ENCODE results near the gene IFNGR2.

DNA sequence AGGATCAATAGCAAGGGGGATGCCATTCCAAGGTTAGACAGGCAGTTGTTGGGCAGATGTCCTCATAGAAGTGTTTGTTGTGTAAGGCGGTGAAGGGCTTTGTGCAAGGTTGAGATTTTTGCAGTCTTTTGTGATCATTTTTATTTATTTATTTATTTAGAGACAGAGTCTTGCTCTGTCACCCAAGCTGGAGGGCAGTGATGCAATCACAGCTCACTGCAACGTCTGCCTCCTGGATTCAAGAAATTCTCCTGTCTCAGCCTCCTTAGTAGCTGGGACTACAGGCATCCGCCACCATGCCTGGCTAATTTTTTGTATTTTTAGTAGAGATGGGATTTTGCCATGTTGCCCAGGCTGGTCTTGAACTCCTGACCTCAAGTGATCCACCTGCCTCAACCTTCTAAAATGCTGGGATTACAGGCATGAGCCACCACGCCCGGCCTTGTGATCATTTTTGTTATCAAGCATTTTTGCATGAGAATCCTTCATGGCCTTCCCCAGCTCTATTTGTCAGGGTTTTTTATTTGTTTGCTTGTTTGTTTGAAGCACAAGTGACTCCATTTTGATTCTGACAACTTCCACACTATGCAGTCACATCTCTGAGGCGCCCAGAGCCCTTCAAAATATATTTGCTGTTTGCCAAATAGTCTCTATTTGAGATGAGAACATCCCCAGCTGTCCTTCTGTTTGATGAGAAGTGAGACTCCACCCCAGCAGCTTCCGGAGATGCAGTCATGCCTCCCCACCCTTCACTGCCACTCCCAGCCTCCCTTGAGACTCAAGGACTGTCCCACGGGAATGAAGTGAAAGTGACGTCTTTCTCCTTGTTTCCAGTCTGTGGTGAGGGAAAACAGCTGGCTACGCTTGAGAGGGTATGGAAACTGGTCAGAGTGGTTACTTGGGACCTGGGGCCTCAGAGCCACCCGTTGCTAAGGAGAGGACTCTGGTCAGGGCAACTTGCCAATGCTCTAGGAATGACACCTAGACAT, 38.6 kb downstream of the IFNGR2 start:
- TF ChIP-seq, protein P1, sequence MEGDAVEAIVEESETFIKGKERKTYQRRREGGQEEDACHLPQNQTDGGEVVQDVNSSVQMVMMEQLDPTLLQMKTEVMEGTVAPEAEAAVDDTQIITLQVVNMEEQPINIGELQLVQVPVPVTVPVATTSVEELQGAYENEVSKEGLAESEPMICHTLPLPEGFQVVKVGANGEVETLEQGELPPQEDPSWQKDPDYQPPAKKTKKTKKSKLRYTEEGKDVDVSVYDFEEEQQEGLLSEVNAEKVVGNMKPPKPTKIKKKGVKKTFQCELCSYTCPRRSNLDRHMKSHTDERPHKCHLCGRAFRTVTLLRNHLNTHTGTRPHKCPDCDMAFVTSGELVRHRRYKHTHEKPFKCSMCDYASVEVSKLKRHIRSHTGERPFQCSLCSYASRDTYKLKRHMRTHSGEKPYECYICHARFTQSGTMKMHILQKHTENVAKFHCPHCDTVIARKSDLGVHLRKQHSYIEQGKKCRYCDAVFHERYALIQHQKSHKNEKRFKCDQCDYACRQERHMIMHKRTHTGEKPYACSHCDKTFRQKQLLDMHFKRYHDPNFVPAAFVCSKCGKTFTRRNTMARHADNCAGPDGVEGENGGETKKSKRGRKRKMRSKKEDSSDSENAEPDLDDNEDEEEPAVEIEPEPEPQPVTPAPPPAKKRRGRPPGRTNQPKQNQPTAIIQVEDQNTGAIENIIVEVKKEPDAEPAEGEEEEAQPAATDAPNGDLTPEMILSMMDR (IDR thresholded peaks at IDR 0.05; ENCODE audit: borderline replicate concordance, extremely low read depth, low read length, poor library complexity, severe bottlenecking): no peak
- no peak for TF ChIP-seq EZH2 (IDR thresholded peaks at IDR 0.05; ENCODE audit: borderline replicate concordance, low read depth, low read length, severe bottlenecking)

All from DND-41 (cell line).